ENCODE results near the gene FAM222B.

DNA sequence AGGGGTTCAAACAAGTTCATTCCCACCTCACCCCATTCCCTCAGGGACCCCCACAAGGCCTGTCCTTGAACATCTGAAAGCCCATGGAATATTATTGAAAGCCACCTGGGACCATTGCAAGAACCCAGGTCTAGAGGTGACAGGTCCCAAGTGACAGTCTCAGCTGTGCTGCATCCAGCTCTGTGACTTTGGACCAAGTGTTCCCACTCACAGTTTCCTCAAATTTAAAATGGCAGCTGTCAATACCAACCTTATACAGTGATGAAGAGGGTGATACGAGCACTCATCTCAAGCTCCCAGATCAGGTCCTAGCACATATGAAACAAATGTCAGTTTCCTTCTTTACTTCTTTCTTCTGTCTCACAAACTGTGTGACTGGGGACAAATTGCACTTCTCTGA, 21.4 kb upstream of the FAM222B start:
- TF ChIP-seq, protein P1, sequence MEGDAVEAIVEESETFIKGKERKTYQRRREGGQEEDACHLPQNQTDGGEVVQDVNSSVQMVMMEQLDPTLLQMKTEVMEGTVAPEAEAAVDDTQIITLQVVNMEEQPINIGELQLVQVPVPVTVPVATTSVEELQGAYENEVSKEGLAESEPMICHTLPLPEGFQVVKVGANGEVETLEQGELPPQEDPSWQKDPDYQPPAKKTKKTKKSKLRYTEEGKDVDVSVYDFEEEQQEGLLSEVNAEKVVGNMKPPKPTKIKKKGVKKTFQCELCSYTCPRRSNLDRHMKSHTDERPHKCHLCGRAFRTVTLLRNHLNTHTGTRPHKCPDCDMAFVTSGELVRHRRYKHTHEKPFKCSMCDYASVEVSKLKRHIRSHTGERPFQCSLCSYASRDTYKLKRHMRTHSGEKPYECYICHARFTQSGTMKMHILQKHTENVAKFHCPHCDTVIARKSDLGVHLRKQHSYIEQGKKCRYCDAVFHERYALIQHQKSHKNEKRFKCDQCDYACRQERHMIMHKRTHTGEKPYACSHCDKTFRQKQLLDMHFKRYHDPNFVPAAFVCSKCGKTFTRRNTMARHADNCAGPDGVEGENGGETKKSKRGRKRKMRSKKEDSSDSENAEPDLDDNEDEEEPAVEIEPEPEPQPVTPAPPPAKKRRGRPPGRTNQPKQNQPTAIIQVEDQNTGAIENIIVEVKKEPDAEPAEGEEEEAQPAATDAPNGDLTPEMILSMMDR (IDR thresholded peaks at IDR 0.05) = no peak
- TF ChIP-seq POLR2A (IDR thresholded peaks at IDR 0.05) = no peak

All from heart left ventricle (tissue), 13 donors.